Upper lobe of left lung (tissue), 4 donors: ENCODE results near the gene GIPC1.

ENCODE experiments used
- CTCF ChIP-seq, 6 experiments: fragments of 450-650 bp in 4 of 6; fragments of 200-600 bp in 2 of 6; sonication (generic) in 2 of 6; IDR thresholded peaks; one replicate each; pipeline ENCODE4 v1.5.1; 2016 to 2019; ENCODE audit warnings: antibody characterized with exemption in 6 of 6
- EP300 ChIP-seq, 4 donors: sonication (generic); formaldehyde crosslinking; IDR thresholded peaks; one replicate each; pipeline ENCODE4 v1.5.1; 2017; ENCODE audit warnings: antibody characterized with exemption in 4 of 4, control low read depth in 2 of 4
- POLR2A ChIP-seq, 4 donors: fragments of 450-650 bp; IDR thresholded peaks; one replicate each; pipeline ENCODE4 v1.5.1; 2016 to 2017; ENCODE audit warnings: antibody characterized with exemption in 4 of 4, mild to moderate bottlenecking in 2 of 4
- POLR2AphosphoS5 ChIP-seq, 2 donors: sonication (generic); formaldehyde crosslinking; IDR thresholded peaks; one replicate each; pipeline ENCODE4 v1.5.1; 2017; ENCODE audit warnings: antibody characterized with exemption in 2 of 2

DNA sequence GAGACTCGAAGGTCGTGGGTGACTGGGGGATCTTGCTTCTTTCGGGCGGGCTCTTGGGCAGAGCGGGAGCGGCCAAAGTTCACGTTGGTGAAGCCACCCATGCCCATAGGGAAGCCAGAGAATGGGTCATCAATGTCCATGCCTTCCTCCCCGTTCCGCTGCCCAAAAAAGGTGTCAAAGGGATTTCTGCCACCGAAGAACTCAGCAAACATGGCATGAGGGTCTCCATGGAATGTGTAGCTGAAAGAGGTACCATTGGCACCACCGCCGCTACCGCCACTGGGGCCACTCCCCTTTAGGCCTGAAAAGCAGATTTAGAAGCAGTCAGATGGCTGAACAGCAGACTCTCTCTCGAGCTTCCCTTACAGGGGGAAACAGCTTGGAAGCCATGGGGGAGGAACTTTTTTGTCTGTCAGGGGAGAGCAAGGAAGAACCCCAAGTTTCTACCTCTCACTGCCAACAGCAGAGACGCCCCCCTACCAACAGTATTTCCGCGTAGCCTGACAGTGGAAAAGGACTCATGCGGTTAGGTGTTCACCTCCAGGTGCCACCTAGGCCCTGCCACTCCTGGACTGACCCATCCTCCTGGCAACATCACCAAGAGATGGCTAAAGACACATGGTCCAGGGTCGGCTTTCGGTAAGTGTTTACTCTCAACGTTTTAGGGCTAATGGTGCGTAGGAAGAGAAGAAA lies 21.0 kb upstream of the GIPC1 start:
- TF ChIP-seq CTCF (IDR thresholded peaks at IDR 0.05) (no peak), POLR2AphosphoS5 (IDR thresholded peaks at IDR 0.05) (no peak), POLR2A (IDR thresholded peaks at IDR 0.05) (no peak), EP300 (IDR thresholded peaks at IDR 0.05) (no peak)
